Measurements from ENCODE around the gene GRAP.

The GRAP gene

GRCh38 chr17:19018600-19018950 is 28.2 kb downstream of the GRAP start:
- H3K27ac ChIP-seq = no peak overlapping the region
- TF ChIP-seq CTCF (conservative IDR thresholded peaks at IDR 0.05) (no peak), ZFX (IDR thresholded peaks at IDR 0.05) (no peak)

- no peak for TF ChIP-seq CTCF (conservative IDR thresholded peaks at IDR 0.05)
- no peak for TF ChIP-seq ZFX (IDR thresholded peaks at IDR 0.05)
- no peak overlapping the region for H3K27ac ChIP-seq
These were observed 28.8 kb downstream of the GRAP start for GRCh38 chr17:19017804-19018599.

- H3K27ac ChIP-seq = no peak overlapping the region
- no peak for TF ChIP-seq CTCF (conservative IDR thresholded peaks at IDR 0.05)
These were observed 29.4 kb downstream of the GRAP start for GRCh38 chr17:19017401-19017800.

- TF ChIP-seq ZFX (IDR thresholded peaks at IDR 0.05) = no peak
- no peak for TF ChIP-seq CTCF (conservative IDR thresholded peaks at IDR 0.05)
These were observed 29.9 kb downstream of the GRAP start for GRCh38 chr17:19016881-19017280.

GRCh38 chr17:19016297-19016696 is 30.5 kb downstream of the GRAP start:
- TF ChIP-seq ZFX (IDR thresholded peaks at IDR 0.05) (no peak), CTCF (conservative IDR thresholded peaks at IDR 0.05) (no peak)
- no peak overlapping the region for H3K27ac ChIP-seq

More at GRCh38 chr17:19016881-19017280, 29.9 kb downstream of the GRAP start:
- no peak overlapping the region for H3K27ac ChIP-seq

- TF ChIP-seq ZFX (IDR thresholded peaks at IDR 0.05) (no peak), CTCF (conservative IDR thresholded peaks at IDR 0.05) (no peak)
- no peak overlapping the region for H3K27ac ChIP-seq
These were observed 31.3 kb downstream of the GRAP start for GRCh38 chr17:19015428-19015827.

GRCh38 chr17:19014628-19015215 is 32.0 kb downstream of the GRAP start:
- no peak overlapping the region for H3K27ac ChIP-seq
- no peak for TF ChIP-seq ZFX (IDR thresholded peaks at IDR 0.05)
- no peak for TF ChIP-seq CTCF (conservative IDR thresholded peaks at IDR 0.05)
